ENCODE measurements around the gene THPO.

The THPO gene

DNA sequence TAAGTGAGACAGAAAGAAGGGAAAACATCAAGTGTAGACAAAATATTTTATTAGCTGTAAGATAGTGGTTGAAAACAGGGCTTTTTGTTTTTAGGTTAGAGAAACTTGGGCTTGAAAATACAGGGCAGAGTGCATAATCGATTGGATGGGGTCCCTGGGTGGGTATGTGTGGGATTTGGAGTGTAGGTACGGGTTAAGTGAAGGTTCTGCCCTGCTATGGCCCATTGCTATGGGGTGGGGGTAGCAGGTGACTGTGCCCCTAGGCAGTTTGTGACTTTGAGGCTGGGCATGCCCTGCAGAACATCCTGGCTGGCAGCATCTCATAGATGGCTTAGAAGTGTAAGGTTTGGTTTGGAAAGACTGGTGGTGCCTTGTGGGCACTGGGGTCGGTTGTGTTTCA lies 44.3 kb downstream of the THPO start:
- DNase-seq (ENCODE audit: low read depth in 2 of 2) = no peak

DNA sequence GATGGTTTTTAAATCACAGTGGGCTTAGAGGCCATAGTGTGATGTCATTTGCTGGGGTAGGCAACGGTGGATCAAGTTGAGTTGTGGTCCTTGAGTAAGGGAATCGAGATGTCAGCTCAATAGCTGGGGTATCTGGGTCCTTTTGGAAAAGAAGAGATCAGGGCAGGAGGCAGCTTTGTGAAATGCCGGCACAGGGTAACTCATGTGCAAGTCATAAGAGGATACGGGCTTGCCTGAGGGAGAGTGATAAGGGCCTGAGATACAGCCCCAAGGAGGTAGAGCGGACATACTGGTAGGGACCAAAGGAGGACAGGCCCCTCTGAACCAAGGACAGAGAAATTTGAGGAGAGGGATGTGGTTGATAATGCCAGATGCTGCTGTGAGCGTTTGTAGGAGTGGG lies 44.8 kb downstream of the THPO start:
- DNase-seq (ENCODE audit: low read depth in 2 of 2) = no peak

GRCh38 chr3:184332370-184333090 lies 45.5 kb downstream of the THPO start:
- no peak for DNase-seq (ENCODE audit: low read depth in 2 of 2)

DNA sequence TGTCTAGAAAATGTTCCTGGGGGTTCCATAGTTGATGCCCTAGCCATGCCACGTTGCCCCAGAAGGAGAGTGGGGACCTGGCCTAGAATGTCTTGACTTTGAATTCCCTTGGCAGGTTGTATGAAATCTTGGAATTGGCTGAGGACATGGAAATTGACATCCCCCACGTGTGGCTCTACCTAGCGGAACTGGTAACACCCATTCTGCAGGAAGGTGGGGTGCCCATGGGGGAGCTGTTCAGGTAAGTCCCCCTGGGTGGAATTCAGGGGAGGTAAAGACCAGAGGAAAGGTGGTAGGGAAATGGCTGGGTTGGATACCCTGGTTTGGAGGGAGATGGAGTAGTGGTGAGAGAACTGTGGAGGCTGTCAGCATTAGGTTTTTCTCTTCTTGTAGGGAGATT lies 49.5 kb downstream of the THPO start:
- no peak for DNase-seq (ENCODE audit: low read depth in 2 of 2)

GRCh38 chr3:184327171-184327570 lies 50.8 kb downstream of the THPO start:
- DNase-seq (ENCODE audit: low read depth in 2 of 2) = no peak

GRCh38 chr3:184325715-184326369 lies 52.2 kb downstream of the THPO start:
- peak in 1 of 2 donors; percentile 26 for DNase-seq (ENCODE audit: low read depth in 2 of 2)

DNA sequence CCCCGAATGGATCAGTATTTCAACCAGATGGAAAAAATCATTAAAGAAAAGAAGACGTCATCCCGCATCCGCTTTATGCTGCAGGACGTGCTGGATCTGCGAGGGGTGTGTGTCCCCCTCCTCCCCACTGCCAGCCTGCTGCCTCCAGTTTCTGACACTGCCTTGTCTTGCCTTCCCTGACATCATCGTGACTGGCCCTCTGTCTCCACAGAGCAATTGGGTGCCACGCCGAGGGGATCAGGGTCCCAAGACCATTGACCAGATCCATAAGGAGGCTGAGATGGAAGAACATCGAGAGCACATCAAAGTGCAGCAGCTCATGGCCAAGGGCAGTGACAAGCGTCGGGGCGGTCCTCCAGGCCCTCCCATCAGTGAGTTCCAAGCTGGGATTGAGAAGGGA lies 52.7 kb downstream of the THPO start:
- DNase-seq (ENCODE audit: low read depth in 2 of 2) = no peak

GRCh38 chr3:184323696-184324095 lies 54.3 kb downstream of the THPO start:
- DNase-seq (ENCODE audit: low read depth in 2 of 2) = no peak

- DNase-seq (ENCODE audit: low read depth in 2 of 2) = no peak
Measured at GRCh38 chr3:184322731-184323487, 55.1 kb downstream of the THPO start.

All from stimulated activated CD4-positive, alpha-beta T cell treated with anti-CD3 and anti-CD28 coated beads, Interleukin-1b, Interleukin-23, amount 100 ng/mL, for 1 hour (primary cell).